Natural killer cell (primary cell): ENCODE data around the gene NEURL1B. TPM values are rescaled to one million over a fixed set of nuclear protein-coding genes. Genes with fewer than 3 reads are reported as not detected.

Source experiments
- ATAC-seq, 3 donors: fragments of 150-1000 bp in 2 of 3; fragments of 200-7000 bp in 1 of 3; cut with Tn5 transposase; 1 replicate in 1 of 3; 2 replicates in 2 of 3; pipeline ENCODE4 v1.10.0; 2021; ENCODE audit warnings: mild to moderate bottlenecking in 2 of 3, moderate library complexity in 2 of 3
- DNase-seq, 2 donors: peaks; one replicate each; pipeline versions ENCODE4 v3.0.0 to v3.0.0-alpha.2; 2013 to 2021; ENCODE audit warnings: mixed read lengths in 1 of 2
- H3K27ac ChIP-seq: one replicate; pipeline ENCODE4 v1.5.1; 2013; ENCODE audit warnings: mild to moderate bottlenecking, low read length
- H3K27me3 ChIP-seq: one replicate; pipeline ENCODE4 v1.6.1; 2013; ENCODE audit warnings: low read length; ENCODE audit not compliant: control insufficient read depth, insufficient read depth
- H3K36me3 ChIP-seq: one replicate; pipeline ENCODE4 v1.6.1; 2013; ENCODE audit warnings: low read length; ENCODE audit not compliant: control insufficient read depth, insufficient read depth
- H3K4me1 ChIP-seq: one replicate; pipeline ENCODE4 v1.6.1; 2013; ENCODE audit warnings: low read length; ENCODE audit not compliant: control insufficient read depth, insufficient read depth
- H3K4me3 ChIP-seq: one replicate; pipeline ENCODE4 v1.5.1; 2013; ENCODE audit warnings: low read length
- H3K9me3 ChIP-seq: one replicate; pipeline ENCODE4 v1.6.1; 2013; ENCODE audit warnings: low read length; ENCODE audit not compliant: control insufficient read depth, insufficient read depth
- H3K27ac Mint-ChIP-seq, 2 donors: one replicate each; pipeline ENCODE4 v1.8.0; 2022; ENCODE audit warnings: mild to moderate bottlenecking in 2 of 2, mixed read lengths in 2 of 2, moderate library complexity in 1 of 2
- H3K27me3 Mint-ChIP-seq, 2 donors: one replicate each; pipeline ENCODE4 v1.8.0; 2022; ENCODE audit warnings: low read depth in 2 of 2, mixed read lengths in 2 of 2
- H3K36me3 Mint-ChIP-seq: one replicate; pipeline ENCODE4 v1.8.0; 2022; ENCODE audit warnings: mixed read lengths
- H3K4me1 Mint-ChIP-seq, 2 donors: one replicate each; pipeline ENCODE4 v1.8.0; 2022; ENCODE audit warnings: mixed read lengths in 2 of 2
- H3K4me3 Mint-ChIP-seq: one replicate; pipeline ENCODE4 v1.8.0; 2022; ENCODE audit warnings: mild to moderate bottlenecking, moderate library complexity, mixed read lengths
- H3K9me3 Mint-ChIP-seq, 2 donors: one replicate each; pipeline ENCODE4 v1.8.0; 2022; ENCODE audit warnings: mixed read lengths in 2 of 2
- CTCF ChIP-seq: fragments of 200-600 bp; IDR thresholded peaks from one replicate; pipeline ENCODE4 v1.8.0; 2022; ENCODE audit warnings: antibody characterized with exemption
- WGBS: methylation state at CpG from one replicate; pipeline ENCODE4 v1.1.7; 2013; ENCODE audit warnings: missing lambda C conversion rate; ENCODE audit not compliant: insufficient coverage; 5-methylcytosine and 5-hydroxymethylcytosine counted together
- intact Hi-C: fragments of 100-400 bp; cut with micrococcal nuclease; formaldehyde crosslinking; loops from one replicate; pipeline ENCODE4 v1.14.2; 2022
- total RNA-seq, 4 donors: library from RNA; stranded (reverse); fragments of 120-200 nt in 1 of 4; gene quantifications; one replicate each; pipeline versions ENCODE4 v1.2.3 to v1.2.4, GENCODE V29; 2013 to 2022

NEURL1B gene
- total RNA-seq, 3 donors from 2014 or later (not counting 1 experiment from before 2014, with no cell fraction given): 0.28 to 0.54 (median 0.45) TPM

DNA sequence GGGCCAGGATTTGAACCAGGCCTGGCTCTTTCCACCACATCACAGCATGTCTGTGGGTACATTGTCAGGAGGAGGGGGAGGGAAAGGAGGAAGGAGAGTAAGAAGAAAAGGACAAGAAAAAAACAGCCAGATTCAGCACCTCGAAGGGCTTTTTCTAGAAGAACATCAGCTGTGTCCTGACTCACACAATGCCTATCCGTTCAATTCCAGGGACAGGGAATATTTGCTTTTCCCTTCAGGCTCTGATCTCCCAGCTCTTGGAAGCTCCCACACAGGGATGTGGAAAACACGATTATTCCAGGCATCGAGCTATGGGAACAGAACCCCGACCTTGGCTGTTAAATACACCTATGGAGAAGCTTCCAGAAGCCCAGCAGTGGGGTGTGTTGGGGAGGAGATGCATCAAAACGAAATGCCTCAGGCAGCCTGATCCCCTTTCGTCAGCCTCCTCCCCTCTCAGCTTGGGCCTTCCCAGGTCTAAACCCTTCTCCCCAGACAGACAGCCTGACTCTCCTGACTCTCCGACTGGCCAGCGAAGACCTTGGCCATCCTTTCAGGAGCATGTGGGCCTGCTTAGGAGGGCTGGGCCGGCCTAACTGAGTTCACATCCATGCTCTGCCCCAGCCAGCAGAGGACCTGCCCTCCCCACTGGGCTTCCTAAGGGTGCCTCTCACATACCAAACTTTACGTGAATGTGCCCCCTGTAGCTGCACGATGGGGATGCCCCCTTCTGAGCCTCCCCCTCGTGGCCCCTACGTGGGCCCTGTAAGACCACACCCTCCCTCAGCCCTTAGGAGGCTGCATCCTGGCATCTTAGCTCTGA, 54.4 kb downstream of the NEURL1B start:
- no peak overlapping the region for H3K27ac Mint-ChIP-seq
- no peaks in the 10 kb centered on the region for H3K27me3 ChIP-seq
- H3K27me3 Mint-ChIP-seq: peaks cover 9 to 12% of the 10 kb centered on the region in 2 donors
- no peak for TF ChIP-seq CTCF
- no peak for ATAC-seq
- no peak overlapping the region for H3K4me3 ChIP-seq
- peaks cover 13% of the 10 kb centered on the region for H3K4me1 ChIP-seq
- no peak overlapping the region for H3K4me3 Mint-ChIP-seq
- WGBS: 86% methylated on average over 14 of the region's 14 CpGs
- H3K36me3 Mint-ChIP-seq: no peaks in the 10 kb centered on the region
- no peaks in the 10 kb centered on the region for H3K9me3 ChIP-seq
- H3K9me3 Mint-ChIP-seq: no peaks in the 10 kb centered on the region
- DNase-seq: no peak
- intact Hi-C loops: no loop called here
- peaks cover 9 to 13% of the 10 kb centered on the region in 2 donors for H3K4me1 Mint-ChIP-seq
- no peaks in the 10 kb centered on the region for H3K36me3 ChIP-seq
- H3K27ac ChIP-seq: no peak overlapping the region

- no peak for TF ChIP-seq CTCF
- no peak overlapping the region for H3K27ac Mint-ChIP-seq
These were observed 55.2 kb downstream of the NEURL1B start for GRCh38 chr5:172696171-172696849.

DNA sequence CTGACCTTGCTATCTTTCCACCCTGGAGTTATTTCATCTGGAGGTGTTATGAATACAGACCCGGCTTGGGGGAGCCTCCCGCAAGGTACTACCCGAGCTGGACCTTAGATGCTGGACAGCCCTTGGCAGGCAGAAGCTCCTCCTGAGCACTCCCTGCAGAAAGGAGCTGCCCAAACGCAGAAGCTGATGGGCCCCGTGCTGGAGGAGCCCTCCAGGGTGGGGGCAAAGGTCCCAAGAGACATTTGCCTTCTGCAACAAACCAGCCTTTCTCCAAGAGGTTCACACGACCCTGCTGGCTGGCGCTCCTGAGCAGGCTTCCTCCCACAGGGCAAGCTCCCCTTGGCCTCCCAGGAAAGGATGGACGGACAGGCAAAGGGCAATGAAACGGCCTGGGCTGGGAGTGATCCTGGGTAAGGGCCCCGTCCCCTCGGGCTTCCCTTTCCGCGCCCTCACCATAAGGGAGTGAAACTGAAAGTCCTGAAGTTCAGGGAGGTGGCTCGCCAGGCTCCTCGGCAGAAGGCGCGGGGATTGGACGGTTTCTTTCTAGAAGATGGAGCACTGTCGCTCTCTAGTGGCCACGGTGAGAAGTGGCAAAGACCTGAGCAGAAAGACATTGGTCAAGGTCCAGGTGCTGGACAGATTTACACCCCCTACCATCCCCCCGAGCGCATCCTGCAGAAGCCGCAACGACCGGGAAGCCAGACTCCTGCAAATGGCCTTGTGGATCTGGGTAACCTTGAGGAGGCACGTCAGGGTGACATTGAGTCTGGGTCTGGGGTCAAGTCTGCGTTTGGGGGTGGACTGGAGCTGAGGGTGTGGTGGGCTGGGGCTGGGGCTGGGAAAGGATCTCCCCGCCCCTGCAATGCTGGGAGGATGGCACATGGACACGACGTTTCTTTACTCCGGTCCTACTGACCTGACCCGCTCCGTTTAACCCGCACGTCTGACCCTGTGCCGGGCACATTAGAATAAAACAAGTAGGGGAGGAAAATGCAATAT, 56.4 kb downstream of the NEURL1B start:
- Histone ChIP-seq H3K36me3 (no peaks in the 10 kb centered on the region), H3K4me1 (peaks cover 26% of the 10 kb centered on the region), H3K9me3 (no peaks in the 10 kb centered on the region), H3K27ac (peak overlapping the region; percentile 57), H3K27me3 (peaks cover 2% of the 10 kb centered on the region), H3K4me3 (peak overlapping the region; percentile 67)
- Mint-ChIP-seq H3K27me3 (peaks cover 19 to 25% of the 10 kb centered on the region in 2 donors), H3K4me3 (peak overlapping the region; percentile 98), H3K36me3 (no peaks in the 10 kb centered on the region), H3K27ac (peak overlapping the region; percentile 85 to 94), H3K4me1 (peaks cover 21 to 28% of the 10 kb centered on the region in 2 donors), H3K9me3 (no peaks in the 10 kb centered on the region)
- peak; percentile 81 for TF ChIP-seq CTCF
- ATAC-seq: peak; percentile 93 to 98 (median 97)
- intact Hi-C loops: loop anchor here (1.0 kb wide), 2 partner anchors 218 to 235 kb away; no protein-coding TSS in a partner anchor
- WGBS: 25% methylated on average over 36 of the region's 36 CpGs
- peak; percentile 74 to 93 for DNase-seq

More at GRCh38 chr5:172696171-172696849, 55.2 kb downstream of the NEURL1B start:
- H3K27me3 Mint-ChIP-seq: peaks cover 15 to 18% of the 10 kb centered on the region in 2 donors
- no peaks in the 10 kb centered on the region for H3K36me3 ChIP-seq
- no peaks in the 10 kb centered on the region for H3K36me3 Mint-ChIP-seq
- H3K4me3 Mint-ChIP-seq: no peak overlapping the region
- H3K27ac ChIP-seq: no peak overlapping the region
- H3K9me3 Mint-ChIP-seq: no peaks in the 10 kb centered on the region
- 96% methylated on average over 20 of the region's 20 CpGs for WGBS
- ATAC-seq: no peak
- DNase-seq: no peak
- peaks cover 14 to 18% of the 10 kb centered on the region in 2 donors for H3K4me1 Mint-ChIP-seq
- peaks cover 18% of the 10 kb centered on the region for H3K4me1 ChIP-seq
- H3K27me3 ChIP-seq: peaks cover 2% of the 10 kb centered on the region
- no peaks in the 10 kb centered on the region for H3K9me3 ChIP-seq
- no peak overlapping the region for H3K4me3 ChIP-seq
- intact Hi-C loops: no loop called here
